ENCODE data around the gene FFAR4. TPM values are rescaled to one million over a fixed set of nuclear protein-coding genes. Genes with fewer than 3 reads are reported as not detected.
"Not testable (repeated sequence)": the region's sequence is repeated elsewhere in the genome, so short reads cannot be mapped to it uniquely, and the experiment has no call there.

The FFAR4 gene
- total RNA-seq (2014; rRNA removed; shearing (Covaris generic)), result not detected in 2 replicates
- 0.02 TPM in 1 of 2 replicates, not detected in the other for polyA plus RNA-seq (2015; cell fraction: cytosol; rRNA removed)
- polyA plus RNA-seq (2015; cell fraction: nucleus; rRNA removed), result not detected in 2 replicates

- DNase-seq (ENCODE audit: low read depth, low spot score), result no peak
- in situ Hi-C loops (cut with HindIII; ENCODE audit: low pct_unique_long_range_greater_than_20kb, low sequenced_read_pairs), result no loop called here
These were observed at the start of gene FFAR4 for GRCh38 chr10:93566435-93567276. FFAR4 (plus strand) TSS chr10:93566665; CDS start chr10:93566721, 56 bp downstream.

- no peak for DNase-seq (ENCODE audit: low read depth, low spot score)
- in situ Hi-C loops (cut with HindIII; ENCODE audit: low pct_unique_long_range_greater_than_20kb, low sequenced_read_pairs), result no loop called here
These were observed 47.9 kb upstream of the FFAR4 start for GRCh38 chr10:93518531-93518930.

GRCh38 chr10:93535293-93535692 lies 31.2 kb upstream of the FFAR4 start:
- in situ Hi-C loops (cut with HindIII; ENCODE audit: low pct_unique_long_range_greater_than_20kb, low sequenced_read_pairs), result no loop called here
- DNase-seq (ENCODE audit: low read depth, low spot score), result no peak

- DNase-seq (ENCODE audit: low read depth, low spot score); in situ Hi-C loops (cut with HindIII; ENCODE audit: low pct_unique_long_range_greater_than_20kb, low sequenced_read_pairs): not testable (repeated sequence)
These were observed 25.6 kb upstream of the FFAR4 start for GRCh38 chr10:93540871-93541270.

- in situ Hi-C loops (cut with HindIII; ENCODE audit: low pct_unique_long_range_greater_than_20kb, low sequenced_read_pairs), result no loop called here
- peak; percentile 45 for DNase-seq (ENCODE audit: low read depth, low spot score)
These were observed 24.8 kb upstream of the FFAR4 start for GRCh38 chr10:93541402-93542357.

- in situ Hi-C loops (cut with HindIII; ENCODE audit: low pct_unique_long_range_greater_than_20kb, low sequenced_read_pairs), result no loop called here
These were observed 24.1 kb upstream of the FFAR4 start for GRCh38 chr10:93542358-93542791.

GRCh38 chr10:93546995-93547394 lies 19.5 kb upstream of the FFAR4 start:
- in situ Hi-C loops (cut with HindIII; ENCODE audit: low pct_unique_long_range_greater_than_20kb, low sequenced_read_pairs); DNase-seq (ENCODE audit: low read depth, low spot score): not testable (repeated sequence)

More at GRCh38 chr10:93542358-93542791, 24.1 kb upstream of the FFAR4 start:
- no peak for DNase-seq (ENCODE audit: low read depth, low spot score)

- no peak for DNase-seq (ENCODE audit: low read depth, low spot score)
- in situ Hi-C loops (cut with HindIII; ENCODE audit: low pct_unique_long_range_greater_than_20kb, low sequenced_read_pairs), result no loop called here
These were observed 18.9 kb upstream of the FFAR4 start for GRCh38 chr10:93547522-93547921.

GRCh38 chr10:93548376-93549071 lies 17.9 kb upstream of the FFAR4 start:
- DNase-seq (ENCODE audit: low read depth, low spot score), result no peak
- in situ Hi-C loops (cut with HindIII; ENCODE audit: low pct_unique_long_range_greater_than_20kb, low sequenced_read_pairs), result no loop called here

- DNase-seq (ENCODE audit: low read depth, low spot score), result no peak
- in situ Hi-C loops (cut with HindIII; ENCODE audit: low pct_unique_long_range_greater_than_20kb, low sequenced_read_pairs), result no loop called here
These were observed 15.9 kb upstream of the FFAR4 start for GRCh38 chr10:93550606-93551005.

GRCh38 chr10:93552780-93553179 lies 13.7 kb upstream of the FFAR4 start:
- DNase-seq (ENCODE audit: low read depth, low spot score), result no peak
- in situ Hi-C loops (cut with HindIII; ENCODE audit: low pct_unique_long_range_greater_than_20kb, low sequenced_read_pairs), result no loop called here

GRCh38 chr10:93553482-93554315 lies 12.8 kb upstream of the FFAR4 start:
- DNase-seq (ENCODE audit: low read depth, low spot score), result no peak
- in situ Hi-C loops (cut with HindIII; ENCODE audit: low pct_unique_long_range_greater_than_20kb, low sequenced_read_pairs), result no loop called here

- in situ Hi-C loops (cut with HindIII; ENCODE audit: low pct_unique_long_range_greater_than_20kb, low sequenced_read_pairs), result no loop called here
- DNase-seq (ENCODE audit: low read depth, low spot score), result no peak
These were observed 12.2 kb upstream of the FFAR4 start for GRCh38 chr10:93554316-93554663.

- DNase-seq (ENCODE audit: low read depth, low spot score), result peak; percentile 79
- in situ Hi-C loops (cut with HindIII; ENCODE audit: low pct_unique_long_range_greater_than_20kb, low sequenced_read_pairs), result no loop called here
These were observed 11.6 kb upstream of the FFAR4 start for GRCh38 chr10:93554760-93555432.

- in situ Hi-C loops (cut with HindIII; ENCODE audit: low pct_unique_long_range_greater_than_20kb, low sequenced_read_pairs), result no loop called here
- no peak for DNase-seq (ENCODE audit: low read depth, low spot score)
These were observed 7.0 kb upstream of the FFAR4 start for GRCh38 chr10:93559490-93559889.

GRCh38 chr10:93560541-93560940 lies 5.9 kb upstream of the FFAR4 start:
- DNase-seq (ENCODE audit: low read depth, low spot score), result no peak
- in situ Hi-C loops (cut with HindIII; ENCODE audit: low pct_unique_long_range_greater_than_20kb, low sequenced_read_pairs), result no loop called here

Measured in SK-MEL-5 (cell line).